T47D (cell line): ENCODE data around the gene DCPS.
A peak's percentile ranks its signal among the peaks of the same experiment; 100 is the strongest.

ENCODE experiments used
- DNase-seq, 2 experiments: peaks; one replicate each; pipeline versions ENCODE4 v3.0.0 to v3.0.0-alpha.2; 2011 to 2012; ENCODE audit warnings: low read depth in 1 of 2, low spot score in 1 of 2
- JUND ChIP-seq: IDR thresholded peaks from 2 replicates; pipeline ENCODE4 v1.6.1; 2012; ENCODE audit warnings: low read depth
- in situ Hi-C: cut with HindIII; loops from 2 replicates; pipeline ENCODE4 v1.10.0; 2016; ENCODE audit warnings: low sequenced_read_pairs, low pct_unique_long_range_greater_than_20kb

The DCPS gene

GRCh38 chr11:126322996-126323395 is 19.1 kb downstream of the DCPS start:
- in situ Hi-C loops, result no loop called here
- no peak for DNase-seq
- TF ChIP-seq JUND, result no peak

- in situ Hi-C loops, result no loop called here
- DNase-seq, result no peak
- TF ChIP-seq JUND, result no peak
Measured at GRCh38 chr11:126327281-126328000, 23.6 kb downstream of the DCPS start.

DNA sequence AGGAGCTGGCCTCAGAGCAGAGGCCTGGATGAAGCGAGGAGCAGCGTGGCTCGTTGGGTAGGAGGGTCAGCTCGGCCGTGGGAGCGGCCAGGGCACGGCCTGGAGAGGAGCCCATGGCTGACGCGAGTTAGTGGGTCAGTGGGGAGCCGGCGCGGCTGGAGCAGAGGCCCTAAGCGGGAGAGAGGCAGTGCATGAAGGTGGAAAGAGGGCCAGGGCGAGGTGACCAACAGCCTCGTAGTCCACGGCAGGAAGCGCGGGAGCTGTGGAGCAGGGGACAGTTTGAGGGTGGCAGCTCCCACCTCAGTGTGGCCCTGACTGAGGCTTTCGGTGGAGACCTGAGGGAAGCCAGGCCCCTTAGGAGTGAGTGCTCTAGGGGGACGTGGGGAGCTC is 24.1 kb downstream of the DCPS start:
- no peak for TF ChIP-seq JUND
- no peak for DNase-seq
- in situ Hi-C loops, result no loop called here

DNA sequence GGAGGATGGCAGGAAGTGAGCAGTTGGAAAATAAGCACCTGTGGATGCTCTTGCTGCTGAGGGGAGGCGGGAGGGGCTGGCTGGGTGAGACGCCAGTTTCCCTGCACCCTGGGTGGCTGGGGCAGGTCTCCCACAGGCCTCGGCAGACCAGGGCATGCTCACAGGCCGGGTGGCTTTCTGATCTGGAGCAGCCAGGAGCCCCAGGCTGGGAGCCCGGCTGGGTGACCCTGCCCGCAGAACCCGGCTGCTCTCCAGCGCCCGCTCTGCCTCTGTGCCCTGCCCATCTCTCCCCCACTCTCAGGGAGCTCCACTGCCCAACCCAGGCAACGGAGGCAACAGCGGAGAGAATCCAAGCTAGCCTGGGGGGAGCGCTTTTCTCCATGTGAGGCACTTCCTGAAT is 24.6 kb downstream of the DCPS start:
- in situ Hi-C loops, result no loop called here
- TF ChIP-seq JUND, result no peak
- no peak for DNase-seq

DNA sequence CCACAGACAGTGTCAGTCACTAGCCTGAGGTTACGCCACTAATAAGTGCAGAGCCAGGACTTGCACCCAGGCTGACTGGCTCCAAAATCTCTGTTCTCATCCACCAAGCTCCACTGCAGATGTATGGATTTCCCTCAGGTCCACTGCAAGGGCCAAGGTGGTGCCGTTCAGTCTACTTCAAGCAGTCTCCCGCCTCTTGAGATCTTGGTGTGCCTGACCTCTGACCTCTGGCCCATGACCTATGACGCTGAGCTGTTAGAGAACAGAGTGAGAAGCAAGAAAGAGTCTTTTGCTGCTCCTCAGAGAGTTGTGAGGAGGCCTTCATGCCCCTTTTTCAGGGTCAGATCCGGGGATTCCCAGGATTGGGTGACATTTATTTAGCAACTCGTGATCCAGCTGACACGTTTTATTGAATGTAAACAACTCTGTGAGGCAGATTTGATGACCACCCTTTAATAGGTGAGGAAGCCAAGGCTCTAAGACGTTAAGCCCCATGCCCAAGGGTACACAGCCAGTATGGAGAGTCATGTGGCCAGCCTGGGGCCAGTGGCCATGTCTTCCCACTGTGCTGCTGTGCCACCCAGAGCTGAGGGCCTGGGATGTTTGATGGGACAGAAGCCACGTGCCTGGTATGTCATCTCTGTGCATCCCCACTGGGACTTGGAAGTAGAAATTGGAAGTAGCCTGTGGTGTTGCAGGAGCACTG is 25.2 kb downstream of the DCPS start:
- no peak for TF ChIP-seq JUND
- no peak for DNase-seq
- in situ Hi-C loops, result no loop called here

DNA sequence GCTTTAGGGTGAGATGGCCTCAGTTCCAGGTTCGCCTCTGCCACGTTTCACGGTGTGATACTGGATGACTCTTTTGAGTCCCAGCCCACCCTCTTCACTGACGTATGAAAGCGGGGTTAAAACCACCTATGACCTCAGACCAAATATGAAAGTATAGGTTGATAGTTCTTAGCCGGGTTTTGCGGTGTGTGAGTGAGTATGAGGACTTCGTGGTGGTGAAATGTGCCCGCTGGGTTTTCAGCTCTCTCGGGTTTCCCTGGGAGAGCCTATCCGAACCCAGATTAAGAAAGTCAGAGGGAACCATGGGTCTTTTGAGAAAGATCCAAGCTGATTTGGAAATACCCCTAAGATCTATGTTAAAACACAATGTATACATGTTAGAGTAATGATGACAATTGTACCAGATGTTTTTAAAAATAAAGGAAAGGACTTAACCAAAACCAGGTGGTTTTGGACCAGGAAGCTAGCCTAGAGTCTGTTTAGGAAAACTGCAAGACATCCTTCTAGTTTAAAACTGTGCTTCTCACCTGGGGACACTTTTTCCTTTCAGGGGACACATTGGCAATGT is 25.9 kb downstream of the DCPS start:
- no peak for TF ChIP-seq JUND
- no peak for DNase-seq
- in situ Hi-C loops, result no loop called here

DNA sequence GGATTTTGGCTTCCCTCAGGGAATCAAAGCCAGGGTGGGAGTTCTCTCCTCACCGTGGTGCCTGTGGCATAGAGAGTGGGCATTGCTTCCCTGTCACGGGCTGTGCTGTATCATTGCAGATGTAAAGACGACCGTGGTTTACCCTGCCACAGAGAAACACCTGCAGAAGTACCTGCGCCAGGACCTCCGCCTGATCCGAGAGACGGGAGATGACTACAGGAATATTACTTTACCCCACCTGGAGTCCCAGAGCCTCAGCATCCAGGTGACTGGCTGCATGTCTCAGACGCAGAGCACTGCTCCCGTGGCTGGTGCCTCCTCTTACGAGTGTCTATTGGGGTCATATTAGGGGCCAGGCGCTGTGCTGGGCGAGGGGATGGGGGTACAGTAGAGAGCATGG is 27.4 kb downstream of the DCPS start:
- in situ Hi-C loops, result no loop called here
- TF ChIP-seq JUND, result no peak
- no peak for DNase-seq

DNA sequence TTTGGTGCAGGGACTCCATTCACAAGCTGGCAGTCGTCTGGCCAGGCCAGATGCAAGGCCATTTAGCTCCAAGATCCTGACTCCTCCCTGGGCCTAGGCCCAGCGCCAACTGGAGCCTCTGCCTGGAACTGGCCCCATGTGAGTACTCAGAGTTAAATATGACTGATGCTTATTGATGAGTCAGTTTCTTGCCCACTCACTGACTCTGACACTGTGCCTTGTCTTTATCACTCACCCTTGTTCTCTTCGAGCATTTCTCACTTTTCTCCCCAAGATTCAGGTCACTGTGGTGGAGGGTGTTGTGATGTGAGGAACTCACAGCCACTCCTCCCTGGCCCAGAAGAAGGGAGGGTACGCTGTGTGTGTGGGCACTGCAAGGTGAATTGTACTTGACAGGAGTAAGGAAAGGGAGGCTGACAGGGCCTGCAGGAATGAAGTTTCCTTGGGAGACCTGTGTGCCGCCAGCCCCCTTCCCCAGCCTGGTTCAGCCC is 28.4 kb downstream of the DCPS start:
- no peak for DNase-seq
- in situ Hi-C loops, result no loop called here
- TF ChIP-seq JUND, result no peak

DNA sequence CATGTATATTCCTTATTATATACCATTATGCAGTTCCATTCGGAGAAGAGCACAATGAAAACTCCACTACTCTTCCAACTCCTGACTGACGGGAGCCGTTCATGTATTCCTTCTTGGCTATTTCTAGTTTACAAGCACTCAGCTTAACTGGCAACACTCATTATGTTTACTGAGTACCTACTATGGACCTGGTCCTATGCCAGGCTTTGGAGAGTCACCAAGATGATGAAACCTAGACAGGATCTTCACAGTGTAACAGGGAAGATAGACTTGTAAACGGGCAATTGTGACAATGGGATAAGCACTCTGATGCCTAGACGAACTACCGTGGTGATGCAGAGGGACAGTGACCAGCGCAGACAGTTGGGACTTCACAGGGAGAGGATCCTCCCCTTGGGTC is 29.3 kb downstream of the DCPS start:
- DNase-seq, result peak in 1 of 2 experiments; percentile 68
- in situ Hi-C loops, result no loop called here
- no peak for TF ChIP-seq JUND

DNA sequence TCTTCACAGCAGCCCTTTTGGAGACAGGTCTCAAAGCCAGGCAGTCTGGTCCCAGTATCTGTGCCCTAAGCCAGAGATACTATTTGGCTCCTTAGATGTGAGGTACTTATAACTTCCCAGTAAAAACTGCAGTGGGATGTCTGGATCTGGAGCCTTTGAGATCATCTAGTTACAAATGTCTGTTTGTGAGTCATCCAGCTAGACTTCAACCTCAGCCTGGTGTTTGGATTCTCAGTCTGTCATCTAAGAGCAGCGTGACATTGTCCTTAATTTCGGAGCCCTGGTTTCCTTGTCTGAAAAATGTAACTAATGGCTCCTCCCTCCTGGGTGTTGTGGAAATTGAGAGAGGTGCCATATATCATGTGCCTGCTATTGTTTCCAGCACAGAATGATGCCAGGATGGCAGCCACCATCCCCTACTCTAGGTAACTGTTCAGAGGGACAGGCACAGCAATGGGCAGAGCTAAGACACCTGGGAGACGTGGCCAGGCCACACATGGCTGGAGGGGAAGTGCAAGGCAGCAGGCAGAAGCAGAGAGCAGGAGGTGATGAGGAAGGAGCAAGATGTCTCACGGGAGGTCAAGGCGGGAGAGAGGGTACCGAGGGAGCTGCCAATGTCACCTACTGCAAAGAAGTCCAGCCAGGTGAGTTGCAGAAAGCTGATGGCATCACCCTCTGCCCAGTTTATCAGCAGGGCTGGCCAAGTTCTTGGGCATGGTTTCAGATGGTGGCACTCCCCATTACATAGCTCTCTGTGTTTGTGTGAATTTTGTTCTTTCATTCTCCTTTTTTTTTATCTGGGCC is 31.0 kb downstream of the DCPS start:
- TF ChIP-seq JUND, result no peak
- in situ Hi-C loops, result no loop called here
- DNase-seq, result no peak

GRCh38 chr11:126335463-126335760 is 31.6 kb downstream of the DCPS start:
- TF ChIP-seq JUND, result no peak
- no peak for DNase-seq
- in situ Hi-C loops, result no loop called here

DNA sequence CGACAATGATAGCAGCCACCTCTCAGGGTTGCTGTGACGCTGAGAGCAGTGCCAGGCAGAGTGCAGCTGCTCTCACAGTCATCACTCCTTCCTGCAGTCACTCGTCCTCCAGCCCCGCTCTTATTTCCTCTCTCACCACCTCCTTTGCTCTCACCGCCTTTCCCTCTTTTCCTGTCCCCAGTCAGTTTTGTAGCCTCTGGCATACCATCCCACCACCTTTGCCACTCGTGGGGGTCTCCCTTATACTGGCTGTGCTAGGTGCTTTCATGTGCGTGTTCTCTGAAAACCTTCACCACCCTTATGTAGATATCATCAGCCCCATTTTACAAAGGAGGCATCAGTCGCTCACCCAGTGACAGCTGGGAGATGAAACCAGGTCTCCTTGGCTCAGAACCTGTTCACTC is 32.3 kb downstream of the DCPS start:
- TF ChIP-seq JUND, result no peak
- in situ Hi-C loops, result no loop called here

GRCh38 chr11:126336671-126337101 is 32.8 kb downstream of the DCPS start:
- in situ Hi-C loops, result no loop called here
- no peak for TF ChIP-seq JUND
- no peak for DNase-seq

More for the DNA sequence above, 32.3 kb downstream of the DCPS start:
- no peak for DNase-seq
